Mucosa of stomach (tissue), 1 donor: ENCODE results near the gene MOBP.
"Not testable (repeated sequence)": the region's sequence is repeated elsewhere in the genome, so short reads cannot be mapped to it uniquely, and the experiment has no call there.

Experiments
- H3K27me3 ChIP-seq: one replicate; pipeline ENCODE4 v1.7.0; 2013; ENCODE audit warnings: mild to moderate bottlenecking, low read length; ENCODE audit not compliant: control insufficient read depth, insufficient read depth
- H3K36me3 ChIP-seq: one replicate; pipeline ENCODE4 v1.7.0; 2013; ENCODE audit warnings: low read length; ENCODE audit not compliant: control insufficient read depth, insufficient read depth
- H3K4me1 ChIP-seq: one replicate; pipeline ENCODE4 v1.7.0; 2013; ENCODE audit warnings: mild to moderate bottlenecking, low read length; ENCODE audit not compliant: control insufficient read depth, insufficient read depth
- H3K4me3 ChIP-seq: one replicate; pipeline ENCODE4 v1.7.0; 2013; ENCODE audit warnings: low read length
- H3K9ac ChIP-seq: one replicate; pipeline ENCODE4 v1.7.0; 2013; ENCODE audit warnings: mild to moderate bottlenecking, low read length, moderate library complexity
- H3K9me3 ChIP-seq: one replicate; pipeline ENCODE4 v1.7.0; 2013; ENCODE audit warnings: mild to moderate bottlenecking, low read length, moderate library complexity; ENCODE audit not compliant: control insufficient read depth
- donor health status: Pancreatic carcinoma.

MOBP gene

GRCh38 chr3:39467394-39468107, at the start of gene MOBP:
Gene MOBP (plus strand): TSS chr3:39467680. CDS start chr3:39502070, 34,390 bp downstream.
- H3K4me3 ChIP-seq: no peak within 1 kb of the TSS
- H3K36me3 ChIP-seq: no peaks in the 10 kb centered on the region
- H3K9ac ChIP-seq: no peak within 1 kb of the TSS
- H3K27me3 ChIP-seq: no peaks in the 10 kb centered on the region
- H3K9me3 ChIP-seq: no peaks in the 10 kb centered on the region
- H3K4me1 ChIP-seq: no peaks in the 10 kb centered on the region

- not testable (repeated sequence) for H3K9ac ChIP-seq, H3K9me3 ChIP-seq, H3K36me3 ChIP-seq
These were observed 48.8 kb upstream of the MOBP start for GRCh38 chr3:39418556-39419225.

GRCh38 chr3:39419742-39420315, 47.7 kb upstream of the MOBP start:
- no peak overlapping the region for H3K4me3 ChIP-seq
- H3K9ac ChIP-seq: no peak overlapping the region
- no peaks in the 10 kb centered on the region for H3K4me1 ChIP-seq
- H3K27me3 ChIP-seq: no peaks in the 10 kb centered on the region
- H3K36me3 ChIP-seq: no peaks in the 10 kb centered on the region
- H3K9me3 ChIP-seq: no peaks in the 10 kb centered on the region

More at GRCh38 chr3:39418556-39419225, 48.8 kb upstream of the MOBP start:
- not testable (repeated sequence) for H3K4me1 ChIP-seq, H3K27me3 ChIP-seq, H3K4me3 ChIP-seq

GRCh38 chr3:39420543-39420942, 46.9 kb upstream of the MOBP start:
- no peak overlapping the region for H3K4me3 ChIP-seq
- no peaks in the 10 kb centered on the region for H3K27me3 ChIP-seq
- H3K9ac ChIP-seq: no peak overlapping the region
- H3K4me1 ChIP-seq: no peaks in the 10 kb centered on the region
- no peaks in the 10 kb centered on the region for H3K9me3 ChIP-seq
- no peaks in the 10 kb centered on the region for H3K36me3 ChIP-seq

- Histone ChIP-seq H3K27me3 (no peaks in the 10 kb centered on the region), H3K36me3 (no peaks in the 10 kb centered on the region), H3K4me1 (no peaks in the 10 kb centered on the region), H3K4me3 (no peak overlapping the region), H3K9me3 (no peaks in the 10 kb centered on the region), H3K9ac (no peak overlapping the region)
These were observed 44.0 kb upstream of the MOBP start for GRCh38 chr3:39423436-39423970.

- Histone ChIP-seq H3K27me3 (no peaks in the 10 kb centered on the region), H3K4me1 (no peaks in the 10 kb centered on the region), H3K36me3 (no peaks in the 10 kb centered on the region), H3K9ac (no peak overlapping the region), H3K9me3 (no peaks in the 10 kb centered on the region), H3K4me3 (no peak overlapping the region)
These were observed 41.2 kb upstream of the MOBP start for GRCh38 chr3:39426312-39426711.

- Histone ChIP-seq H3K9me3 (no peaks in the 10 kb centered on the region), H3K9ac (no peak overlapping the region), H3K4me1 (no peaks in the 10 kb centered on the region), H3K27me3 (no peaks in the 10 kb centered on the region), H3K4me3 (no peak overlapping the region), H3K36me3 (no peaks in the 10 kb centered on the region)
These were observed 40.0 kb upstream of the MOBP start for GRCh38 chr3:39427506-39427905.

GRCh38 chr3:39428745-39429201, 38.7 kb upstream of the MOBP start:
- Histone ChIP-seq H3K4me3 (no peak overlapping the region), H3K4me1 (peaks cover 5% of the 10 kb centered on the region), H3K27me3 (no peaks in the 10 kb centered on the region), H3K36me3 (no peaks in the 10 kb centered on the region), H3K9ac (no peak overlapping the region), H3K9me3 (no peaks in the 10 kb centered on the region)

- Histone ChIP-seq H3K4me1 (peaks cover 5% of the 10 kb centered on the region), H3K9ac (no peak overlapping the region), H3K27me3 (no peaks in the 10 kb centered on the region), H3K36me3 (no peaks in the 10 kb centered on the region), H3K4me3 (no peak overlapping the region), H3K9me3 (no peaks in the 10 kb centered on the region)
These were observed 38.0 kb upstream of the MOBP start for GRCh38 chr3:39429466-39429865.

GRCh38 chr3:39432342-39432741, 35.1 kb upstream of the MOBP start:
- H3K9me3 ChIP-seq: no peaks in the 10 kb centered on the region
- peaks cover 5% of the 10 kb centered on the region for H3K4me1 ChIP-seq
- H3K27me3 ChIP-seq: no peaks in the 10 kb centered on the region
- H3K36me3 ChIP-seq: no peaks in the 10 kb centered on the region
- no peak overlapping the region for H3K9ac ChIP-seq
- no peak overlapping the region for H3K4me3 ChIP-seq

GRCh38 chr3:39433642-39434041, 33.8 kb upstream of the MOBP start:
- Histone ChIP-seq H3K4me1 (peaks cover 5% of the 10 kb centered on the region), H3K9ac (no peak overlapping the region)

GRCh38 chr3:39434574-39434973, 32.9 kb upstream of the MOBP start:
- no peak overlapping the region for H3K9ac ChIP-seq
- H3K27me3 ChIP-seq: no peaks in the 10 kb centered on the region
- no peaks in the 10 kb centered on the region for H3K36me3 ChIP-seq
- no peak overlapping the region for H3K4me3 ChIP-seq
- H3K9me3 ChIP-seq: no peaks in the 10 kb centered on the region
- H3K4me1 ChIP-seq: peaks cover 5% of the 10 kb centered on the region

More at GRCh38 chr3:39433642-39434041, 33.8 kb upstream of the MOBP start:
- Histone ChIP-seq H3K4me3 (no peak overlapping the region), H3K9me3 (no peaks in the 10 kb centered on the region), H3K27me3 (no peaks in the 10 kb centered on the region), H3K36me3 (no peaks in the 10 kb centered on the region)
